GM20000 (cell line): ENCODE data around the gene DGKI.

Experiments used
- DNase-seq: peaks from one replicate; pipeline ENCODE4 v3.0.0; 2012; ENCODE audit warnings: low spot score
- TF ChIP-seq, protein P1 (sequence below): IDR thresholded peaks from 2 replicates; pipeline ENCODE4 v1.5.1; 2012; ENCODE audit warnings: mild to moderate bottlenecking, control low read depth; ENCODE audit errors: extremely low read depth, missing control alignments

DGKI gene

DNA sequence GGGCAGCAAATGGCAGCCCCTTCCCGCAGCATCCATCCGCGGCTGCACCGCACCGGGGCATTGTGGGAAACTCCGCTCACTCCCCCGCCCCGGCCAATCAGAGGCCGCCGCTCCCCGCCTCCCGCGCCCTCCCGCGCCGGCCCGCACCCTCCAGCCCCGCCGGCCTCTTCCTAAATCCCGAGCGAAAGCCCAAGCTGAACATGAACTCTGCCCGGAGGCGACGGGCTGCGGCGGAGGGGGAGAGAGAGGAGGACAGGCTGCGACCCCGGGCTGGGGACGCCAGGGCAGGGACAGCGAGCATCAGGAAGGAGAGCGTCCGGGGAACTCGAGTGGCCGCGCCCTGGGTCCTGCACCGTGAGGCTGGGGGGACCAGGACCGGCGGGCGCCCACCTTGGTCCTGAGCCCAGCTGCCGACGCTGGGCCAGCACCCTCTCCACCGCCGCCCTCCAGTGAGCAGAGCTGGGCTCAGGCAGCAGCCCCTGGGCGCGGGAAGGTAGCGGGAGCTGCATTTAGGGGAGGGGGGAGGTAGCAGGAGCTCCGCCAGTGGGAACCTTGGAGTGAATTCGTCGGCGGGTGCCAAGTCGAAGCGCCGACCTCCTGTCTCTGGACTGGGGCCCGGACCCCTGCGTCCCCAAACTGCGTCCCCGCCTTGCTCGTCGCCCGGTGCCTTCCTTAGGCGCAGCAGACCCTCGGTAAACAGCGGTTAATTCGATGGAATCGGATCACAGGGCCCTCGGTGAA lies at the start of gene DGKI:
Gene DGKI (minus strand): TSS at position 148 of the 741 bp plus-strand sequence.
- TF ChIP-seq, protein P1, sequence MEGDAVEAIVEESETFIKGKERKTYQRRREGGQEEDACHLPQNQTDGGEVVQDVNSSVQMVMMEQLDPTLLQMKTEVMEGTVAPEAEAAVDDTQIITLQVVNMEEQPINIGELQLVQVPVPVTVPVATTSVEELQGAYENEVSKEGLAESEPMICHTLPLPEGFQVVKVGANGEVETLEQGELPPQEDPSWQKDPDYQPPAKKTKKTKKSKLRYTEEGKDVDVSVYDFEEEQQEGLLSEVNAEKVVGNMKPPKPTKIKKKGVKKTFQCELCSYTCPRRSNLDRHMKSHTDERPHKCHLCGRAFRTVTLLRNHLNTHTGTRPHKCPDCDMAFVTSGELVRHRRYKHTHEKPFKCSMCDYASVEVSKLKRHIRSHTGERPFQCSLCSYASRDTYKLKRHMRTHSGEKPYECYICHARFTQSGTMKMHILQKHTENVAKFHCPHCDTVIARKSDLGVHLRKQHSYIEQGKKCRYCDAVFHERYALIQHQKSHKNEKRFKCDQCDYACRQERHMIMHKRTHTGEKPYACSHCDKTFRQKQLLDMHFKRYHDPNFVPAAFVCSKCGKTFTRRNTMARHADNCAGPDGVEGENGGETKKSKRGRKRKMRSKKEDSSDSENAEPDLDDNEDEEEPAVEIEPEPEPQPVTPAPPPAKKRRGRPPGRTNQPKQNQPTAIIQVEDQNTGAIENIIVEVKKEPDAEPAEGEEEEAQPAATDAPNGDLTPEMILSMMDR, result no peak
- no peak for DNase-seq

DNA sequence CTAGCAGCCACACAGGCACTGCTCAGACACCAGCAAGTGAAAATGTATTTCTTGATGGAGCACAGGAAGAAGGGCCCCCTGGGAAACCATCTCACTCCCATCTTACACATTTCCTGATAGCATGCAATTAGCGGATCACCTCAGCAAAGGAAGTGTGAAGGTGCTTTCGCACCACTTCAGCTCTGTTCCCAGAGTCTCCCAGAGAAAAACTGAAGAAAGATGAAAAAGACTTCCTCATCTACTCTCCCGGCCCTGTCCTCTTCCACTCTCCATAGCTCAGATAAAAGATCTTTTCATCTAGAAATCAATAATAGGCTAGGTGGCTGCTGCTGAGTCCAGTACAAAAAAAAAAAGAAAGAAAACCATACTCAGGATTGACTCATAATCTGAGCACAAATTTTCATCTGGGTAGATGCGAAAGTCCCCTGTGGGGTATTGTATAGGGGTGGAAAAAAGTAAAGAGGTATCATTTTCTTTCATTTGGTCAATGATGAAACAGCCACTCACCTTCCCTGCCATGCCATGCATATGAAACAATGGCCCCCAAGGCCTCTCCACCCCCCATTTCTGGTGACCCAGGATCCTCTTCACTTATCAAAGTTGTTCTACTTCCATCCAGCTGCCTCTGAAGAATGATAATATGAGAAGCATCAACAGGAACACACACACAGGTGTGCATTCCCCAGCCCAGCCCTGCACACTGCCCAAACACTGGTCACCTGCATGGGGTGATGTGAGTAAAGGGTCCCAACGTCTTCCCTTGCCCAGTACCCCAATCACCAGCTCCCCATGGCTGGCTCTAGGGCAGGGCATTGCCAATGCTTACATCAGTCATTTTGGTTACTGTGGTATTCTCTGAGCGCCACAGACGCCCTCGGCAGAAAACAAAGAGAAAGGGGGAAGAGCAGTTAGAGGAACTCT lies 48.8 kb upstream of the DGKI start:
- DNase-seq, result peak; percentile 55

DNA sequence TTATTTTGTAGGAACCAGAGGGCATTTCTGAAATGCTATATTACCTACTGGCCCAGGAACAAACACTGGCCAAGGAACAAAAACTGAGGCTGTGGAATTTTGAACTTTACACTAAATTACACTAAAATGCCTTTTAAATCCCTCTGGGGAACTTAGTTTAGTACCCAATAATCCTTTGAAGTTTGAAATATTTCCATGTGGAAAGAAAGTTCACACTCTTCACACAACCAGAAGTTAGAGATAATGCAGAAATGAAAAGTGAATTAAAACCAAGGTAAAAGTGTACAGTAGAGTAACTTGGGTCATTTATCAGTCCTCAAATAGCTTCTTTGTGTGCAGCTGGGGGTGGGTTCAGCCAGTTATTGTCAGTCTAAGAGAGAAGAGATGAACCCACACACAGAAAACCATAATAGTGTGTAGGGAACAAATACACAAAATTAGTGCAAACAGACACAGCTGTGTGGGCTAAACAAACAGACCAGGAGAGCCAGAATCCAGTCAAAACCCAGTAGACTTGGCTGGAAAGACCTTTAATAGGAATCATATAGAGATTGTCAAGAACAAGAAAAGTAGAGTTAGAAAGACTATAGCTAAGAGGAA lies 46.5 kb upstream of the DGKI start:
- TF ChIP-seq, protein P1, result no peak
- DNase-seq, result no peak

More for the DNA sequence above, 48.8 kb upstream of the DGKI start:
- TF ChIP-seq, protein P1, result no peak

DNA sequence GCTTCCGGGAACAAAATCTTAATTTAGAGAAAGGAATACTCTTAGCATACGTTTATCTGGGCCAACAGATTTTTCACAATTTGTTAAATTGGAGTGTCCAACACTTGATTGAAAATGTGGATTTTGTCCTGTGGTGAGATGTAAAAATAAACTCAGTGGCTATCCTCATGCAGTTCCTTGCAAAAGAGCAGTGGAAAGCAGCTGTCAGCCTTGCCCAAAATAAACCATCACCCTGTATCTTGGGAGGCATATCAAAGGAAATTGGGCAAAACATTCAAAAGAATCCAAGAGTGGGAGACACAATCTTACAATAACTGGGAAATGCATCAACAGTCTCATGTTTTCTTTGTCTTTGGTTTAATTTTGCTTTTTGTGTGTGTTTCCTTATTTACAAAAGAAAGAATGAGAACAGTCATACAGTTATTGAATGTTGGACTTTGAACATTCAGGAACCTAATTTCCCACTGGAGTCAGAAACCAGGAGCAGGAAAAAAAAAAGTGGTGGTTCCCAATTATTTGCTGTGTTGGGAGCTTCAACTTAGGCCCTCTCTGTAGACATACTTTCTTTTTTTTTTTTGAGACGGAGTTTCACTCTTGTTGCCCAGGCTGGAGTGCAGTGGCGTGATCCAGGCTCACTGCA lies 44.4 kb upstream of the DGKI start:
- TF ChIP-seq, protein P1, result no peak
- no peak for DNase-seq

DNA sequence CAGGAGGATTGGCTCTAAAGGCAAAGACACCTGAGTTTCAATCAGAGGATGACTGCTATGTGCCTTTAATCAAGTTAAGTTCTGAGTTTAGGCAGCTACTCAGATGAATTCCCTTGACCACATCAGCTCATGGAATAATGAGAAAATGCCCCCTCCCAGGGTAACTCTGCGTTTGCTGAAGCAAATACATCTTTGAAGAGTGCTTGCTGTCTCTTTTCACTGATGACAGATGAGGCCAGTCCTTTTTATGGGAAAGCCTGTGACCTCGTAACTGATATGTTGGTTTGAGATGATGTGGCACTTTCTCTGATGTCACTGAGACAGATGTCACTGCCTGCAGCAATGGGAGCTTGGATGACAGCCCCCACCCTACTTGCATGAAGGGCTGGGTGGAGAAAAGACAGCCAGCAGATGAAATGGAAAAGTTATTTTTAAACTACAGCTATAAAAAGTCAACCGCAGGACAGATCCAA lies 43.7 kb upstream of the DGKI start:
- no peak for DNase-seq

DNA sequence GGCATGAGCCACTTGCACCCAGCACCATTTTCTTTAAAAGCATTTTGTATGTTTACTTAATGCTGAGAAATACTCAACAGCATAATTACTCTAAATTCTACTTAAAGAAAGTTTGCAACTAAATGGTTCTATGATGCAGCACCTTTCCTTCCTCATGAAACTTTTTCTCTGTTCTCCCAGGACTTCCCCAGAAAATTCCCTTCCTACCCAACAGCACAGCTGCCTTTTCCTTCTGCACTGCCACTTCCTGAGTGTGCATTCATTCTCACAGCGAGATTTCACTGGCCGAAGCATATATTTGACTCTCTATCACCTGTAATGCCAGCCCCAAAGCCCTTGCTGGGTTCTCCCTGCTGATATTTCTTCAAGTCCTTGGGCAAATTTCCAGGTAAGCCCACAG lies 41.5 kb upstream of the DGKI start:
- no peak for DNase-seq
- TF ChIP-seq, protein P1, result no peak

More for the DNA sequence above, 43.7 kb upstream of the DGKI start:
- TF ChIP-seq, protein P1, result no peak
